Hepatocyte (in vitro differentiated cells): ENCODE results near the gene PCBP3.

ENCODE experiments used
- CTCF ChIP-seq: fragments of 200-600 bp; sonication (generic); IDR thresholded peaks from 2 replicates; pipeline ENCODE4 v1.5.1; 2016; ENCODE audit warnings: antibody characterized with exemption, mild to moderate bottlenecking; ENCODE audit not compliant: poor library complexity
- EZH2 ChIP-seq: fragments of 200-600 bp; sonication (generic); IDR thresholded peaks from 2 replicates; pipeline ENCODE4 v1.6.1; 2016; ENCODE audit warnings: antibody characterized with exemption, mild to moderate bottlenecking, borderline replicate concordance

- TF ChIP-seq EZH2 (no peak), CTCF (no peak)
Observed at GRCh38 chr21:45830221-45830640, 186.7 kb downstream of the PCBP3 start.
